Activated CD4-positive, alpha-beta T cell treated with anti-CD3 and anti-CD28 coated beads, Interleukin-2, amount 10 ng/mL, durations not matched to agents 24 days and 14 days (primary cell): Measurements from ENCODE around the gene AARS2. TPM values are rescaled to one million over a fixed set of nuclear protein-coding genes. Genes with fewer than 3 reads are reported as not detected.
A peak's percentile ranks its signal among the peaks of the same experiment; 100 is the strongest.

ENCODE experiments used
- DNase-seq: peaks from one replicate; pipeline ENCODE4 v3.0.0; 2022
- H3K27ac Mint-ChIP-seq: one replicate; pipeline ENCODE4 v1.8.0; 2022; ENCODE audit warnings: mild to moderate bottlenecking, mixed read lengths
- H3K27me3 Mint-ChIP-seq: one replicate; pipeline ENCODE4 v1.8.0; 2022; ENCODE audit warnings: mixed read lengths
- H3K36me3 Mint-ChIP-seq: one replicate; pipeline ENCODE4 v1.8.0; 2022; ENCODE audit warnings: low read depth, mild to moderate bottlenecking, mixed read lengths
- H3K4me1 Mint-ChIP-seq: one replicate; pipeline ENCODE4 v1.8.0; 2021; ENCODE audit warnings: mixed read lengths
- H3K4me3 Mint-ChIP-seq: one replicate; pipeline ENCODE4 v1.8.0; 2022; ENCODE audit warnings: mild to moderate bottlenecking, moderate library complexity, mixed read lengths
- H3K9me3 Mint-ChIP-seq: one replicate; pipeline ENCODE4 v1.8.0; 2021; ENCODE audit warnings: mixed read lengths
- intact Hi-C: fragments of 100-400 bp; cut with micrococcal nuclease; formaldehyde crosslinking; loops from one replicate; pipeline ENCODE4 v1.15.1; 2023
- total RNA-seq: library from RNA; stranded (reverse); gene quantifications from 2 replicates; pipeline ENCODE4 v1.2.3, GENCODE V29; 2022

Gene AARS2
- total RNA-seq, 1 donor from 2014 or later = 22.4 TPM

- Mint-ChIP-seq H3K27me3 (peaks cover 11% of the 10 kb centered on the region), H3K9me3 (no peaks in the 10 kb centered on the region), H3K27ac (no peak overlapping the region), H3K4me1 (peaks cover under 1% of the 10 kb centered on the region), H3K36me3 (peaks cover 48% of the 10 kb centered on the region), H3K4me3 (no peak overlapping the region)
- intact Hi-C loops = no loop called here
- no peak for DNase-seq
Observed at GRCh38 chr6:44302856-44303255, 10.3 kb downstream of the AARS2 start.

- intact Hi-C loops = no loop called here
- Mint-ChIP-seq H3K27ac (no peak overlapping the region), H3K4me1 (peaks cover 3% of the 10 kb centered on the region), H3K36me3 (peaks cover 45% of the 10 kb centered on the region), H3K27me3 (peaks cover 15% of the 10 kb centered on the region), H3K4me3 (no peak overlapping the region), H3K9me3 (no peaks in the 10 kb centered on the region)
- no peak for DNase-seq
Observed at GRCh38 chr6:44301782-44302564, 11.2 kb downstream of the AARS2 start.

GRCh38 chr6:44301106-44301505 is 12.0 kb downstream of the AARS2 start:
- Mint-ChIP-seq H3K4me1 (peaks cover 3% of the 10 kb centered on the region), H3K36me3 (peaks cover 45% of the 10 kb centered on the region), H3K9me3 (no peaks in the 10 kb centered on the region), H3K27ac (no peak overlapping the region), H3K27me3 (peaks cover 24% of the 10 kb centered on the region), H3K4me3 (no peak overlapping the region)
- DNase-seq = no peak
- intact Hi-C loops = no loop called here

- Mint-ChIP-seq H3K9me3 (no peaks in the 10 kb centered on the region), H3K27ac (no peak overlapping the region), H3K27me3 (peaks cover 30% of the 10 kb centered on the region), H3K4me1 (peaks cover 3% of the 10 kb centered on the region), H3K36me3 (peaks cover 42% of the 10 kb centered on the region), H3K4me3 (no peak overlapping the region)
- intact Hi-C loops = no loop called here
- no peak for DNase-seq
Observed at GRCh38 chr6:44300292-44300823, 12.8 kb downstream of the AARS2 start.

GRCh38 chr6:44298864-44299263 is 14.3 kb downstream of the AARS2 start:
- no peak overlapping the region for H3K4me3 Mint-ChIP-seq
- intact Hi-C loops = no loop called here

GRCh38 chr6:44298055-44298803 is 14.9 kb downstream of the AARS2 start:
- intact Hi-C loops = no loop called here
- Mint-ChIP-seq H3K27me3 (peaks cover 43% of the 10 kb centered on the region), H3K4me1 (peaks cover 3% of the 10 kb centered on the region), H3K9me3 (no peaks in the 10 kb centered on the region), H3K27ac (no peak overlapping the region), H3K36me3 (peaks cover 32% of the 10 kb centered on the region), H3K4me3 (peak overlapping the region; percentile 66)
- DNase-seq = no peak

More at GRCh38 chr6:44298864-44299263, 14.3 kb downstream of the AARS2 start:
- no peak overlapping the region for H3K27ac Mint-ChIP-seq
- H3K4me1 Mint-ChIP-seq = peaks cover 3% of the 10 kb centered on the region
- no peak for DNase-seq
- H3K9me3 Mint-ChIP-seq = no peaks in the 10 kb centered on the region
- peaks cover 39% of the 10 kb centered on the region for H3K27me3 Mint-ChIP-seq
- H3K36me3 Mint-ChIP-seq = peaks cover 36% of the 10 kb centered on the region

GRCh38 chr6:44297063-44298038 is 15.8 kb downstream of the AARS2 start:
- H3K4me3 Mint-ChIP-seq = peak overlapping the region; percentile 66
- peaks cover 3% of the 10 kb centered on the region for H3K4me1 Mint-ChIP-seq
- H3K27me3 Mint-ChIP-seq = peaks cover 46% of the 10 kb centered on the region
- intact Hi-C loops = no loop called here
- no peak overlapping the region for H3K27ac Mint-ChIP-seq
- peak; percentile 85 for DNase-seq
- peaks cover 27% of the 10 kb centered on the region for H3K36me3 Mint-ChIP-seq
- no peaks in the 10 kb centered on the region for H3K9me3 Mint-ChIP-seq

- H3K36me3 Mint-ChIP-seq = peaks cover 9% of the 10 kb centered on the region
- H3K4me3 Mint-ChIP-seq = no peak overlapping the region
- H3K27ac Mint-ChIP-seq = no peak overlapping the region
- H3K27me3 Mint-ChIP-seq = peaks cover 62% of the 10 kb centered on the region
- intact Hi-C loops = no loop called here
- no peaks in the 10 kb centered on the region for H3K9me3 Mint-ChIP-seq
- no peak for DNase-seq
- H3K4me1 Mint-ChIP-seq = peaks cover 3% of the 10 kb centered on the region
Observed at GRCh38 chr6:44294832-44295791, 18.0 kb downstream of the AARS2 start.

- intact Hi-C loops = no loop called here
- H3K4me1 Mint-ChIP-seq = peaks cover 2% of the 10 kb centered on the region
- no peak for DNase-seq
- H3K4me3 Mint-ChIP-seq = no peak overlapping the region
- H3K27me3 Mint-ChIP-seq = peaks cover 60% of the 10 kb centered on the region
- H3K27ac Mint-ChIP-seq = no peak overlapping the region
- no peaks in the 10 kb centered on the region for H3K9me3 Mint-ChIP-seq
- no peaks in the 10 kb centered on the region for H3K36me3 Mint-ChIP-seq
Observed at GRCh38 chr6:44292661-44293365, 20.3 kb downstream of the AARS2 start.

GRCh38 chr6:44291841-44292240 is 21.3 kb downstream of the AARS2 start:
- Mint-ChIP-seq H3K9me3 (no peaks in the 10 kb centered on the region), H3K36me3 (no peaks in the 10 kb centered on the region), H3K27me3 (peaks cover 62% of the 10 kb centered on the region), H3K4me3 (no peak overlapping the region), H3K27ac (no peak overlapping the region), H3K4me1 (no peaks in the 10 kb centered on the region)
- no peak for DNase-seq
- intact Hi-C loops = no loop called here

GRCh38 chr6:44289726-44290260 is 23.4 kb downstream of the AARS2 start:
- intact Hi-C loops = no loop called here
- Mint-ChIP-seq H3K27ac (no peak overlapping the region), H3K4me1 (no peaks in the 10 kb centered on the region), H3K9me3 (no peaks in the 10 kb centered on the region), H3K4me3 (no peak overlapping the region), H3K27me3 (peaks cover 47% of the 10 kb centered on the region), H3K36me3 (no peaks in the 10 kb centered on the region)
- DNase-seq = no peak

GRCh38 chr6:44286747-44287146 is 26.4 kb downstream of the AARS2 start:
- Mint-ChIP-seq H3K27ac (no peak overlapping the region), H3K4me3 (no peak overlapping the region), H3K9me3 (no peaks in the 10 kb centered on the region), H3K4me1 (no peaks in the 10 kb centered on the region), H3K36me3 (no peaks in the 10 kb centered on the region), H3K27me3 (peaks cover 38% of the 10 kb centered on the region)
- intact Hi-C loops = no loop called here
- no peak for DNase-seq
